HG03457 (cell line): ENCODE results near the gene PTS.

Experiments used
- ATAC-seq: cut with Tn5 transposase; IDR thresholded peaks from one replicate; pipeline ENCODE4 v1.9.1; 2021; ENCODE audit warnings: moderate number of reproducible peaks; ENCODE audit not compliant: unreplicated experiment

PTS gene

GRCh38 chr11:112221274-112221835 is 4.9 kb upstream of the PTS start:
- ATAC-seq: no peak

GRCh38 chr11:112222303-112222702 is 3.9 kb upstream of the PTS start:
- no peak for ATAC-seq

GRCh38 chr11:112223121-112223520 is 3.1 kb upstream of the PTS start:
- ATAC-seq: no peak

- ATAC-seq: no peak
Measured at GRCh38 chr11:112223754-112224532, 2.3 kb upstream of the PTS start.

- no peak for ATAC-seq
Measured at GRCh38 chr11:112225753-112226061, 521 bp upstream of the PTS start.

- no peak for ATAC-seq
Measured at GRCh38 chr11:112226831-112227401, 688 bp downstream of the PTS start.

GRCh38 chr11:112227471-112227870 is 1.2 kb downstream of the PTS start:
- no peak for ATAC-seq

GRCh38 chr11:112228706-112229105 is 2.5 kb downstream of the PTS start:
- no peak for ATAC-seq

- no peak for ATAC-seq
Measured at GRCh38 chr11:112229159-112229558, 2.9 kb downstream of the PTS start.

- ATAC-seq: no peak
Measured at GRCh38 chr11:112229746-112230433, 3.7 kb downstream of the PTS start.

GRCh38 chr11:112231952-112232351 is 5.7 kb downstream of the PTS start:
- no peak for ATAC-seq

- ATAC-seq: no peak
Measured at GRCh38 chr11:112235750-112236390, 9.6 kb downstream of the PTS start.

GRCh38 chr11:112237451-112237850 is 11.2 kb downstream of the PTS start:
- ATAC-seq: no peak

- ATAC-seq: no peak
Measured at GRCh38 chr11:112238041-112238440, 11.8 kb downstream of the PTS start.

- no peak for ATAC-seq
Measured at GRCh38 chr11:112241486-112241885, 15.3 kb downstream of the PTS start.

GRCh38 chr11:112247201-112247600 is 21.0 kb downstream of the PTS start:
- no peak for ATAC-seq

GRCh38 chr11:112248201-112248600 is 22.0 kb downstream of the PTS start:
- no peak for ATAC-seq

GRCh38 chr11:112249871-112250610 is 23.8 kb downstream of the PTS start:
- ATAC-seq: no peak

- no peak for ATAC-seq
Measured at GRCh38 chr11:112253605-112254242, 27.5 kb downstream of the PTS start.

- ATAC-seq: no peak
Measured at GRCh38 chr11:112255067-112255720, 29.0 kb downstream of the PTS start.
